ENCODE results near the gene RBM34.

GRCh38 chr1:235145639-235146038 is 15.4 kb downstream of the RBM34 start:
- TF ChIP-seq CTCF (IDR thresholded peaks at IDR 0.05): no peak
- no peak for TF ChIP-seq POLR2A (IDR thresholded peaks at IDR 0.05)

All from right lobe of liver (tissue), 4 donors.